PC-3 (cell line): Measurements from ENCODE around the gene IL25. TPM values are rescaled to one million over a fixed set of nuclear protein-coding genes. Genes with fewer than 3 reads are reported as not detected.

Source experiments
- ATAC-seq: fragments of 200-7000 bp; cut with Tn5 transposase; 2 replicates; pipeline ENCODE4 v1.9.1; 2020; ENCODE audit warnings: mild to moderate bottlenecking, moderate library complexity
- BruUV-seq: library from RNA; stranded (reverse); fragments of 400-500 nt; replicated peaks from 2 replicates; lab custom pipeline; 2021; lab: Mats Ljungman, UMichigan
- CTCF ChIA-PET: fragments of 300-600 bp; sonication (Branson Sonifier 250); formaldehyde crosslinking; loops from one replicate; lab custom pipeline; 2022; ENCODE audit warnings: antibody characterized with exemption; lab: Charles Lee
- POLR2A ChIA-PET: fragments of 300-600 bp; sonication (Branson Sonifier 250); formaldehyde crosslinking; loops from one replicate; lab custom pipeline; 2022; ENCODE audit warnings: antibody characterized with exemption; ENCODE audit not compliant: unreplicated experiment; lab: Charles Lee
- DNase-seq: peaks from one replicate; pipeline ENCODE4 v3.0.0-alpha.2; 2015
- H2AFZ ChIP-seq: fragments of 300-600 bp; sonication (generic); 2 replicates; pipeline ENCODE4 v1.6.0; 2016; ENCODE audit warnings: antibody characterized with exemption, low read length
- H3F3A ChIP-seq: fragments of 300-600 bp; sonication (generic); one replicate; pipeline ENCODE4 v1.6.0; 2017; ENCODE audit warnings: antibody characterized with exemption, low read length, control low read depth, mild to moderate bottlenecking; ENCODE audit not compliant: unreplicated experiment
- H3K27ac ChIP-seq: fragments of 300-600 bp; sonication (generic); 2 replicates; pipeline ENCODE4 v1.5.1; 2016; ENCODE audit warnings: mild to moderate bottlenecking, low read length
- H3K27me3 ChIP-seq: fragments of 300-600 bp; sonication (generic); 2 replicates; pipeline ENCODE4 v1.6.1; 2016; ENCODE audit warnings: low read length, mixed read lengths
- H3K36me3 ChIP-seq: fragments of 300-600 bp; sonication (generic); 2 replicates; pipeline ENCODE4 v1.6.1; 2016; ENCODE audit warnings: low read depth, mixed run types, low read length, mixed read lengths
- H3K4me1 ChIP-seq: fragments of 300-600 bp; sonication (generic); 2 replicates; pipeline ENCODE4 v1.5.1; 2016; ENCODE audit warnings: low read length; ENCODE audit not compliant: insufficient read depth
- H3K4me2 ChIP-seq: fragments of 300-600 bp; sonication (generic); 2 replicates; pipeline ENCODE4 v1.6.0; 2016; ENCODE audit warnings: low read length
- H3K4me3 ChIP-seq: fragments of 300-600 bp; sonication (generic); 2 replicates; pipeline ENCODE4 v1.5.1; 2016; ENCODE audit warnings: mild to moderate bottlenecking, low read length, mixed read lengths
- H3K79me2 ChIP-seq: fragments of 300-600 bp; sonication (generic); 2 replicates; pipeline ENCODE4 v1.6.1; 2017; ENCODE audit warnings: low read length, mixed read lengths
- H3K9ac ChIP-seq: fragments of 300-600 bp; sonication (generic); 2 replicates; pipeline ENCODE4 v1.6.0; 2016; ENCODE audit warnings: mild to moderate bottlenecking, low read length
- H3K9me2 ChIP-seq: fragments of 300-600 bp; sonication (generic); replicated peaks from 2 replicates; pipeline ENCODE4 v1.6.1; 2016; ENCODE audit warnings: mixed run types, low read length, mixed read lengths
- H3K9me3 ChIP-seq: fragments of 300-600 bp; sonication (generic); 2 replicates; pipeline ENCODE4 v1.6.1; 2016; ENCODE audit warnings: low read length, mixed read lengths
- H4K20me1 ChIP-seq: fragments of 300-600 bp; sonication (generic); 2 replicates; pipeline ENCODE4 v1.6.1; 2016; ENCODE audit warnings: low read length, mixed read lengths
- EZH2 ChIP-seq: fragments of 300-600 bp; sonication (generic); IDR thresholded peaks from one replicate; pipeline ENCODE4 v1.6.1; 2017; ENCODE audit warnings: antibody characterized with exemption, mild to moderate bottlenecking, low read length; ENCODE audit not compliant: unreplicated experiment
- EZH2phosphoT487 ChIP-seq: fragments of 300-600 bp; sonication (generic); IDR thresholded peaks from 2 replicates; pipeline ENCODE4 v1.6.1; 2018; ENCODE audit warnings: mild to moderate bottlenecking, antibody characterized with exemption, low read length, borderline replicate concordance
- intact Hi-C: fragments of 100-400 bp; cut with micrococcal nuclease; formaldehyde crosslinking; loops from 2 replicates; pipeline ENCODE4 v1.9.0; 2023
- total RNA-seq: library from RNA; depleted of rRNA; stranded (reverse); fragments of >200 nt; gene quantifications from 2 replicates; pipeline ENCODE4 v1.2.3, GENCODE V29; 2014
- TF ChIP-seq, protein P1 (sequence below): fragments of 300-600 bp; sonication (generic); conservative IDR thresholded peaks from 2 replicates; pipeline ENCODE4 v1.5.1; 2017; ENCODE audit warnings: antibody characterized with exemption, low read depth, mild to moderate bottlenecking, low read length

IL25 gene
- total RNA-seq, 1 experiment from 2014 or later, result not detected

DNA sequence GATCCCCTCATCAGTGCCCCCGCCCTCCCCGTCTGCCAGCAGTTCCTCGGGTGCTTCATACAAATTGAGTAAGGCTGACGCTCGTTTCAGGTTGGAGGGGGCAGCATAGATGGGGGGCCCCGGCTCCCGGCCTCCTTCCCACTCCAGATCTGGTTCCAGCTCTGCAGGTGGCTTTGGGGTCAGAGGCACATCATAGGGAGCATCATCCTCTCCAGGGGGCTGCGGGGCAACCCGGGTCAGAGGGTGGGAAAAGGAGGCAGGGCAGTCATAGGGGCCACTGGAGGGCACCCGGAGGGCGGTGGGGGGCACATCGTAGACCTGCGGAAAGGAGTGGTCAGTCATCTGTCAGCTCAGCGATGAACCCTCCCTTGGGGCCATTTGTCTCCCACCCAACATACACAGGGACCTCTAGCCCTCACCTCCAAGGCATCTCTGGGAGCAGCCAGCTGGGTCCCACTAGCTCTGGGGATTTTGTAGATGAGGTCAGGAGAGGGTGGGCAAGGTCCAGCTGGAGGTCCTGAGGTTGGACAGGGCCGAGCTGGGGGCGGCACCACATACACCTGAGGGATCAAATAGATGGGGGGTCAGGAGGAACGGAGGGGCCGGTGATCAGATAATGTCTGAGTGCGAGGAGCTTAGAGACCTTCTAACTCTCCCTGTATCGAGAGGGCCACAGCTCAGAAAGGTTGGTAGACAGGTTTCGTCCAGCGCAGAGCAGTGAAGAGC is 12.7 kb upstream of the IL25 start:
- Histone ChIP-seq H3K4me3 (no peak overlapping the region), H3K27ac (no peak overlapping the region), H4K20me1 (no peaks in the 10 kb centered on the region), H2AFZ (no peak overlapping the region), H3F3A (no peaks in the 10 kb centered on the region), H3K79me2 (no peaks in the 10 kb centered on the region), H3K27me3 (peaks cover 44% of the 10 kb centered on the region), H3K4me2 (no peak overlapping the region), H3K4me1 (no peaks in the 10 kb centered on the region), H3K9ac (no peak overlapping the region), H3K9me2 (no peaks in the 10 kb centered on the region), H3K36me3 (no peaks in the 10 kb centered on the region), H3K9me3 (no peaks in the 10 kb centered on the region)
- no peak for TF ChIP-seq EZH2phosphoT487
- TF ChIP-seq, protein P1, sequence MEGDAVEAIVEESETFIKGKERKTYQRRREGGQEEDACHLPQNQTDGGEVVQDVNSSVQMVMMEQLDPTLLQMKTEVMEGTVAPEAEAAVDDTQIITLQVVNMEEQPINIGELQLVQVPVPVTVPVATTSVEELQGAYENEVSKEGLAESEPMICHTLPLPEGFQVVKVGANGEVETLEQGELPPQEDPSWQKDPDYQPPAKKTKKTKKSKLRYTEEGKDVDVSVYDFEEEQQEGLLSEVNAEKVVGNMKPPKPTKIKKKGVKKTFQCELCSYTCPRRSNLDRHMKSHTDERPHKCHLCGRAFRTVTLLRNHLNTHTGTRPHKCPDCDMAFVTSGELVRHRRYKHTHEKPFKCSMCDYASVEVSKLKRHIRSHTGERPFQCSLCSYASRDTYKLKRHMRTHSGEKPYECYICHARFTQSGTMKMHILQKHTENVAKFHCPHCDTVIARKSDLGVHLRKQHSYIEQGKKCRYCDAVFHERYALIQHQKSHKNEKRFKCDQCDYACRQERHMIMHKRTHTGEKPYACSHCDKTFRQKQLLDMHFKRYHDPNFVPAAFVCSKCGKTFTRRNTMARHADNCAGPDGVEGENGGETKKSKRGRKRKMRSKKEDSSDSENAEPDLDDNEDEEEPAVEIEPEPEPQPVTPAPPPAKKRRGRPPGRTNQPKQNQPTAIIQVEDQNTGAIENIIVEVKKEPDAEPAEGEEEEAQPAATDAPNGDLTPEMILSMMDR, result no peak
- TF ChIP-seq EZH2, result no peak
- intact Hi-C loops, result no loop called here
- CTCF ChIA-PET, result no interaction called here
- POLR2A ChIA-PET, result no interaction called here
- BruUV-seq, result no TSS peak
- no peak for ATAC-seq
- no peak for DNase-seq

DNA sequence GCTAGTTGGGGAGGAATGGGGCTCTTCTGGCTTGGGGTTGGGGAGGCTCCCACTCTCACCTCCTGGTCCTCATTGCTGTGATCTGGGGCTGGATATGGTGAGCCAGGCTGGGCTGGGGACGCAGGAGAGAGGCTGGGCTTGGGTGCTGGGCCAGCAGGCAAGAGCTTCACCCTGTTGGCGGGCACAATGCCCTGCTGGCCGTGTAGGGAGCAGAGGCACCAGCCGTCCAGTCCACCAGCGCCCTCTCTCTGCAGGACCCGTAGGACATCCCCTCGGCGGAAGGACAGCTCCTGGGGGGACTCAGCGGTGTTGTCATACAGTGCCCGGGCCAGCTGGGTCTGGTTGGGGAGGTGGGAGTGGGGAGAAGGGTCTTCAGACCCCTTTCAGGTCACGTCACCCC is 12.1 kb upstream of the IL25 start:
- H2AFZ ChIP-seq, result no peak overlapping the region
- CTCF ChIA-PET, result no interaction called here
- H3K27me3 ChIP-seq, result peaks cover 43% of the 10 kb centered on the region
- no peaks in the 10 kb centered on the region for H3K4me1 ChIP-seq
- no peak overlapping the region for H3K4me3 ChIP-seq
- H3K9me3 ChIP-seq, result no peaks in the 10 kb centered on the region
- TF ChIP-seq EZH2phosphoT487, result no peak
- TF ChIP-seq, protein P1, result peak; percentile 32; the same call in 1 of the 2 replicates
- no TSS peak for BruUV-seq
- no peak overlapping the region for H3K4me2 ChIP-seq
- H3K9ac ChIP-seq, result no peak overlapping the region
- intact Hi-C loops, result no loop called here
- H4K20me1 ChIP-seq, result no peaks in the 10 kb centered on the region
- POLR2A ChIA-PET, result no interaction called here
- no peaks in the 10 kb centered on the region for H3F3A ChIP-seq
- no peaks in the 10 kb centered on the region for H3K9me2 ChIP-seq
- no peak for DNase-seq
- H3K27ac ChIP-seq, result no peak overlapping the region
- H3K79me2 ChIP-seq, result no peaks in the 10 kb centered on the region
- ATAC-seq, result no peak
- no peaks in the 10 kb centered on the region for H3K36me3 ChIP-seq

DNA sequence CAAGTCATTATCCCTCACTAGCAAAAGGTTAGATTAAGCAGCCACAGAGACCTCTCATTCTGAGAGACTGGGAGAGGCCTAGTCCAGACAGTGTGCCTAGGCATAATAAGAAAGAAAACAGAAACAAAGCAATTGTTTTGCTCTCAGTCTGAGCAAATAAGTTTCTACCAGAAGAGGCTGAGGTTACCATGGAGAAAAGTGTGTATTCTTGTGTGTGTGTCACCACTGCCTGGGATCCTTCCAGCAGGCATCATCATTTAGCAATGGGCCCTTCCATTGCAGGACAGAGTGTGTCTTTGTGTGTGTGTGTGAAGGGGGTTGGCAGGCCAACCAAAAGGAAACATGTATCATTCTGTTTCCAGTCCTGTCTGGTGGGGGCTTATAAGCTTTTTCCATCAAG is 11.3 kb upstream of the IL25 start:
- Histone ChIP-seq H2AFZ (no peak overlapping the region), H3K9me2 (no peaks in the 10 kb centered on the region), H3K4me2 (no peak overlapping the region), H3K36me3 (no peaks in the 10 kb centered on the region), H3K79me2 (no peaks in the 10 kb centered on the region), H3K9ac (no peak overlapping the region), H3K4me1 (no peaks in the 10 kb centered on the region), H3F3A (no peaks in the 10 kb centered on the region), H4K20me1 (no peaks in the 10 kb centered on the region), H3K9me3 (no peaks in the 10 kb centered on the region), H3K4me3 (no peak overlapping the region), H3K27ac (no peak overlapping the region), H3K27me3 (peaks cover 40% of the 10 kb centered on the region)
- DNase-seq (no peak), ATAC-seq (peak; percentile 37)
- BruUV-seq, result no TSS peak
- no peak for TF ChIP-seq EZH2phosphoT487
- TF ChIP-seq EZH2, result no peak
- TF ChIP-seq, protein P1, result no peak
- ChIA-PET POLR2A (no interaction called here), CTCF (no interaction called here)
- intact Hi-C loops, result no loop called here
